NT2/D1 (cell line): ENCODE measurements around the gene FSD1.
"Not testable (repeated sequence)": the region's sequence is repeated elsewhere in the genome, so short reads cannot be mapped to it uniquely, and the experiment has no call there.

Experiments
- DNase-seq: peaks from one replicate; pipeline ENCODE4 v3.0.0-alpha.2; 2011; ENCODE audit warnings: low read depth, low spot score
- H3K27me3 ChIP-seq: 2 replicates; pipeline ENCODE4 v1.6.0; 2011; ENCODE audit warnings: mild to moderate bottlenecking; ENCODE audit not compliant: insufficient read length, insufficient read depth
- H3K36me3 ChIP-seq: 2 replicates; pipeline ENCODE4 v1.6.1; 2011; ENCODE audit warnings: mild to moderate bottlenecking, low read length, mixed read lengths; ENCODE audit not compliant: insufficient read depth, insufficient read length
- H3K4me1 ChIP-seq: 2 replicates; pipeline ENCODE4 v1.5.1; 2011; ENCODE audit not compliant: insufficient read depth, insufficient read length
- H3K4me3 ChIP-seq: 2 replicates; pipeline ENCODE4 v1.5.1; 2011; ENCODE audit warnings: low read depth; ENCODE audit not compliant: insufficient read length
- H3K9ac ChIP-seq: 2 replicates; pipeline ENCODE4 v1.6.0; 2011; ENCODE audit warnings: low read depth; ENCODE audit not compliant: insufficient read length
- H3K9me3 ChIP-seq: 2 replicates; pipeline ENCODE4 v1.5.1; 2011; ENCODE audit warnings: mild to moderate bottlenecking, low read length; ENCODE audit not compliant: insufficient read depth
- SUZ12 ChIP-seq: IDR thresholded peaks from 2 replicates; pipeline ENCODE4 v1.6.1; 2011; ENCODE audit not compliant: insufficient read length, insufficient read depth; ENCODE audit errors: extremely low read depth
- YY1 ChIP-seq: IDR thresholded peaks from 2 replicates; pipeline ENCODE4 v1.6.1; 2011; ENCODE audit not compliant: insufficient read length, insufficient read depth
- ZNF274 ChIP-seq: IDR thresholded peaks from 2 replicates; pipeline ENCODE4 v1.6.1; 2011; ENCODE audit warnings: mild to moderate bottlenecking, low read depth, low read length

The FSD1 gene

DNA sequence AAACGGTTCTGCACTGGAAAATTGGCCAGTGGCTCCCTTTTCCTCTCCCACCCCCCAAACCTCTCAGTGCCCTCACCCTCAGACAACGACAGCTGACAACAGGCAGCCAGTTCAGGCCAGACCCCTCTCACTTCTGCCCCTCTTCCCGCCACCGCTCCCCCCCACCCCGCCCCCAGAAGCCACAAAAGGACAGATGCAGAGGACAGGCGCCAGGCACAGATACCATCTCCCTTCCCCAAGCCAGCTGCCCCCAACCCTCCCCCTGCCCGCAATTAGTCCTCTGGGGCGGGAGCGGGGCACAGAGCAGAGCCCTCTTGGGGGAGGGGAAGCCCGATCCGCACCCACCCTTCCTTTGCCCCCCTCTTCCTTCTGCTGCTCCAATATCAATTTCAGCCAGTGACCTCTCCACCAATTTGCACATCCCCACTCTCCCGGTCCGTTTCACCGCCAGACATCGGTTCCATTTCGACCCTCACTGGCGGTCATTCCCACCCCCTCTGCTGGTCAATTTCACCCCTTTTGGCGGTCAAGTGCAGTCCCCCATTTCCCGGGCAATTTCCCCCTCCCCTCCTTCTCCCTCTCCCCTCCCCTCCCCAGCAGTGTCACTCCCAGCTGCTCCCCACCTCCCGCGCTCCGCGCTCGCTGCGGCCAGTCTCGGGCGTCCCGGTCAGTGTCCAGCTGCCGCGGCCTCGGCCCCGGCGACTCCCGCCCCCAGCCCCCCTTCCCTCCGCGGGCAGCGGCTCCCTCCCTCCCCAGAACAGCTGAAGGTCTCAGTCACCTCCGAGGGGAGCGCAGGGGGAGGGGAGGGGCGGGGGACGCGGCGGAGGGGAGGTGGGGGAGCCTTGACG, 25.8 kb upstream of the FSD1 start, which contains the start of gene SHD:
TSS of gene SHD (plus strand) at position 848 of the 848 bp plus-strand sequence. CDS start 798 bp downstream, outside the sequence.
- H3K4me3 ChIP-seq: peak within 1 kb of the TSS; percentile 56
- peaks cover 42% of the 10 kb centered on the region for H3K27me3 ChIP-seq
- H3K9me3 ChIP-seq: no peaks in the 10 kb centered on the region
- TF ChIP-seq YY1 (no peak), ZNF274 (no peak), SUZ12 (no peak)
- H3K36me3 ChIP-seq: peaks cover 2% of the 10 kb centered on the region
- peaks cover 9% of the 10 kb centered on the region for H3K4me1 ChIP-seq
- peak within 1 kb of the TSS; percentile 67 for H3K9ac ChIP-seq
- DNase-seq: no peak

DNA sequence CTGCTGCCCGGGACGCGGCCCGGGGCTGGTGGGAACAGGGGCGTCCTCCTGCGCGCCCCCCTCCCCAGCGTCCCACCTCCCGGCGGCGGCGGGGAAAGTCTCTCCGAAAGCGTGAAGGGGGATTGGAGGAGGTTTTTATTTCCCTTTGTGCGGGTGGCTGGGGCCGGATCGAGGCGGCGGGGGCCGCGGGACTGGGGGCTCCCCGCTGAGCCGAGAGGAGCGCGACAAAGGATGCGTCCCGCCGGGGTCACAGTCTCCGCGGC, 25.2 kb upstream of the FSD1 start:
- no peak for TF ChIP-seq ZNF274
- no peak for TF ChIP-seq YY1
- TF ChIP-seq SUZ12: no peak
- Histone ChIP-seq H3K4me3 (peak overlapping the region; percentile 56), H3K36me3 (no peaks in the 10 kb centered on the region), H3K9me3 (no peaks in the 10 kb centered on the region), H3K9ac (peak overlapping the region; percentile 32), H3K27me3 (peaks cover 42% of the 10 kb centered on the region), H3K4me1 (peaks cover 9% of the 10 kb centered on the region)
- DNase-seq: no peak

DNA sequence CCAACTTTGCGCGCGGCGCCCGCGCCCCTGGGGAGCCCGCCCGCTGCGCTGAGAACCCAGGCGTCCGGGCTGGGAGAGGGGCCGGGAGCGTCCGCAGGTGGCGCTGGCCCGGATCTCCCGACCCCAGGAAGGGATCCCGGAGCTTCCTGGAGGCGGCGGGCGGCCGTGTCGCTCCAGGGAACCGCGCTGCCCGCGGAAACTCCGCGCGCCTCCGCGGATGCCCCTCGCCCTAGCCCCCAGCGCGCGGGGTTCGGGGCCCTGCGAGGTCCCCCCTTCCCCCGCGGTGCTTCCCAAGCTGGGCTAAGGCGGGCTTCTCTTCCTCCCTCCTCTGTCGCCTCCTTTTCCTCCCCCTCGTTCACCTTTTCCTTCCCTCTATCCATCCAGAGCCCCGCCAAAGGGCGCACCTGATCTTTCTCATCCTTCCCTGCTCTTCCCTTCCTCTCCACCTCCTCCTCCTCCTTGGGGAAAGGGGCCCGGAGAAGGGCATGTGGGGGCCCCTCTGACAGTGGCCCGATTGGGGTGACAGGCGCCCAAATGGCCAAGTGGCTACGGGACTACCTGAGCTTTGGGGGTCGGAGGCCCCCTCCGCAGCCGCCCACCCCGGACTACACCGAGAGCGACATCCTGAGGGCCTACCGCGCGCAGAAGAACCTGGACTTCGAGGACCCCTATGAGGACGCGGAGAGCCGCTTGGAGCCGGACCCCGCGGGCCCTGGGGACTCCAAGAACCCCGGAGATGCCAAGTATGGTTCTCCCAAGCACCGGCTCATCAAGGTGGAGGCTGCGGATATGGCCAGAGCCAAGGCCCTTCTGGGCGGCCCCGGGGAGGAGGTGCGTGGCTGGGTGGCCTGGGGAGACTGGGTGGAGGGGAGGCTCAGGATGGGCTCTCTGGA, 24.6 kb upstream of the FSD1 start:
- DNase-seq: no peak
- Histone ChIP-seq H3K9me3 (no peaks in the 10 kb centered on the region), H3K4me1 (peaks cover 9% of the 10 kb centered on the region), H3K4me3 (peak overlapping the region; percentile 56), H3K36me3 (no peaks in the 10 kb centered on the region), H3K9ac (peak overlapping the region; percentile 67), H3K27me3 (peaks cover 42% of the 10 kb centered on the region)
- TF ChIP-seq YY1: no peak
- TF ChIP-seq SUZ12: peak; percentile 59

DNA sequence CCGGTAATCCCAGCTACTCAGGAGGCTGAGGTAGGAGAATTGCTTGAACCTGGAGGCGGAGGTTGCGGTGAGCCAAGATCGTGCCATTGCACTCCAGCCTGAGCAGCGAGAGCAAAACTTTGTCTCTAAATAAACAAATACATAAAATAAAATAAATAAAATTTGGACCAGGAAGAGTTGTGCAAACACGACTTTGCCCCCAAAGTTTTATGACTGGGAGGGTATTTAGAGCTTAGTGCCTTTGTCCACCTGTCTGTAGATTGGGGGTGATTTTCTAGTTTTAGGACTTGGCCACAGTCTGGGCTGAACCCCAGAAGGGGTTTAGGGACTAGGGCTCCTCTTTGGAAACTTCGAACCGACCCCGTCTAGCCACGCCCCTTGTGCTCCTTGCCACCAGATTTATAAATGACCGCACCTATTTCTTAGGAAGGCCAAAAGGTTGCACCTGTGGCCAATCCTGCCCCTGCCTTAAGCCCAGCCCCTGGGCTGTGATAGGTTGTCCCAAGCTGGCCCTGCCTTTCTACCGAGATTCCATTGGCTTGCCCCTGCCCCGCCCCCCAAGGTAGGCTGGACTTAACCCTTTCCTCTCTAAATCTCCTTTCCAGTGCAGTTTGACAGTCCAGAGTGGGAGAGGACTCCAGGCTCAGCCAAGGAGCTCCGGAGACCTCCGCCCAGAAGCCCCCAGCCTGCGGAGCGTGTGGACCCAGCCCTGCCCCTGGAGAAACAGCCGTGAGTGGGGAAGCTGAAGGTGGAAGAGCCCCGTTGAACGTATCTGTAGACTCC, 20.0 kb upstream of the FSD1 start:
- H3K4me3 ChIP-seq: no peak overlapping the region

DNA sequence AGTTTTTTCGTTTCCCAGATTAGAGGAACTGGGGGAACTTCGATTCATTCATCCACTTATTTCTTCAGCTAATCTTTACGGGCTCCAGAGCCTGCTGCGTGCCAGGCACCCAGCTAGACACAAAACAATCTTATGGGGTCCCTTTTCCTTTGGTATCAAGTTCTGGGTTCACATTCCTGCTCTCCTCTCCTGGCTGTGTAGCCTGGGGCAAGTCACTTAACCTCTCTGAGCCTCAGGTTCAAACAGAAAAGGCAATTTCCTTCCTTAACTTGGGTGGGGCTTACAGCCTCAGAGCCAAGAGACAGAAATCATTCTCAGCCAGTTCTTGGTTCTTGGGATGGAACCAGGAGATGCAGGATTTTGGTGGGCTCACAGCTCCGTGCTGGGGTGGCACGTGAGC, 19.4 kb upstream of the FSD1 start:
- Histone ChIP-seq H3K4me3 (no peak overlapping the region), H3K9ac (no peak overlapping the region), H3K36me3 (no peaks in the 10 kb centered on the region), H3K27me3 (peaks cover 24% of the 10 kb centered on the region), H3K4me1 (no peaks in the 10 kb centered on the region), H3K9me3 (no peaks in the 10 kb centered on the region)
- no peak for DNase-seq
- no peak for TF ChIP-seq ZNF274
- no peak for TF ChIP-seq YY1
- TF ChIP-seq SUZ12: no peak

More for the DNA sequence above, 20.0 kb upstream of the FSD1 start:
- Histone ChIP-seq H3K36me3 (no peaks in the 10 kb centered on the region), H3K4me1 (no peaks in the 10 kb centered on the region), H3K9ac (no peak overlapping the region), H3K27me3 (peaks cover 30% of the 10 kb centered on the region), H3K9me3 (no peaks in the 10 kb centered on the region)
- DNase-seq: no peak
- TF ChIP-seq SUZ12 (no peak), ZNF274 (no peak), YY1 (no peak)

DNA sequence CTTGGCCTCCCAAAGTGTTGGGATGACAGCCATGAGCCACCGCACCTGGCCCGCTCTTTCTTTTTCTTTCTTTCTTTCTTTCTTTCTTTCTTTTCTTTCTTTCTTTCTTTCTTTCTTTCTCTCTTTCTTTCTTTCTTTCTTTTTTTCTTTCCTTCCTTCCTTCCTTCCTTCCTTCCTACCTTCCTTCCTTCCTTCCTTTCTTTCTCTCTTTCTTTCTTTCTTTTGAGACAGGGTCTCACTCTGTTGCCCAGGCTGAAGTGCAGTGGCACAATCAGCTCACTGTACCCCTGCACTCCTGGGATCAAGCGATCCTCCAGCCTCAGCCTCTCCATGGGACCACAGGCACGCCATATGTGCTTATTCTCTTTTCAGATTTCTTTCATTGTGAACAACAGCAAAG, 18.3 kb upstream of the FSD1 start:
- H3K4me3 ChIP-seq: not testable (repeated sequence)
- peaks cover 12% of the 10 kb centered on the region for H3K27me3 ChIP-seq

More for the DNA sequence above, 18.3 kb upstream of the FSD1 start:
- not testable (repeated sequence) for H3K4me1 ChIP-seq, H3K36me3 ChIP-seq, H3K9me3 ChIP-seq, H3K9ac ChIP-seq, DNase-seq
